Measurements from ENCODE around the gene CDK15. TPM values are rescaled to one million over a fixed set of nuclear protein-coding genes. Genes with fewer than 3 reads are reported as not detected.

Gene CDK15
- total RNA-seq, 1 experiment from 2014 or later: not detected

- H3K36me3 ChIP-seq (ENCODE audit: control insufficient read depth in 1 of 2, insufficient read depth in 2 of 2, low read length in 2 of 2): no peaks in the 10 kb centered on the region
- no peak overlapping the region for H3K27ac ChIP-seq (ENCODE audit: low read depth, low read length)
- no peak overlapping the region for H2AFZ ChIP-seq (ENCODE audit: low read depth, low read length, poor library complexity, severe bottlenecking)
- H3K79me2 ChIP-seq (ENCODE audit: insufficient read depth, low read length): peaks cover 93% of the 10 kb centered on the region
- no peak for TF ChIP-seq YY1 (IDR thresholded peaks at IDR 0.05; ENCODE audit: extremely low read depth, insufficient replicate concordance, low read depth, low read length)
- TF ChIP-seq ATF3 (IDR thresholded peaks at IDR 0.05): no peak
- no peak for TF ChIP-seq POLR2A (IDR thresholded peaks at IDR 0.05; ENCODE audit: borderline replicate concordance, extremely low read depth, insufficient read depth, insufficient read length)
- no peak for TF ChIP-seq FOSL1 (IDR thresholded peaks at IDR 0.05; ENCODE audit: low read depth)
- TF ChIP-seq POLR2AphosphoS5 (IDR thresholded peaks at IDR 0.05; ENCODE audit: low read depth, low read length): no peak
- TF ChIP-seq CTCF (IDR thresholded peaks at IDR 0.05 in 2 of 3, conservative IDR thresholded peaks at IDR 0.05 in 1 of 3; ENCODE audit: borderline replicate concordance in 1 of 3, insufficient read depth in 1 of 3, low read depth in 2 of 3, low read length in 2 of 3): no peak
- no peak for TF ChIP-seq EZH2phosphoT487 (IDR thresholded peaks at IDR 0.05; ENCODE audit: borderline replicate concordance)
- TF ChIP-seq JUND (IDR thresholded peaks at IDR 0.05): no peak
- no peak for TF ChIP-seq ELF1 (IDR thresholded peaks at IDR 0.05; ENCODE audit: borderline replicate concordance, low read depth)
- TF ChIP-seq SIN3A (IDR thresholded peaks at IDR 0.05; ENCODE audit: low read depth): no peak
- H3K9ac ChIP-seq (ENCODE audit: low read length): no peak overlapping the region
- ATAC-seq (no peak), DNase-seq (ENCODE audit: low read depth, low spot score) (no peak)
- H3K4me3 ChIP-seq (replicated peaks in 1 of 2; ENCODE audit: low read depth in 1 of 2, low read length in 2 of 2): no peak overlapping the region
- intact Hi-C loops (cut with micrococcal nuclease): no loop called here
- H4K20me1 ChIP-seq (ENCODE audit: insufficient read depth): no peaks in the 10 kb centered on the region; the same call in 1 of the 2 replicates
- no peaks in the 10 kb centered on the region for H3K9me3 ChIP-seq (ENCODE audit: control insufficient read depth in 1 of 2, insufficient read depth in 1 of 2, low read depth in 1 of 2, low read length in 2 of 2)
- RAD21 ChIA-PET (ENCODE audit: low non-redundant PET in 1 of 2, low total read pairs in 2 of 2, uncharacterized antibody in 2 of 2, unreplicated experiment in 2 of 2): no interaction called here
- H3K27me3 ChIP-seq (ENCODE audit: insufficient read depth, low read length): no peaks in the 10 kb centered on the region
- no peaks in the 10 kb centered on the region for H3K9me2 ChIP-seq (ENCODE audit: insufficient read depth)
- H3K4me2 ChIP-seq (ENCODE audit: low read length): no peak overlapping the region
- POLR2A ChIA-PET: no interaction called here
- CTCF ChIA-PET: interaction anchor here (1.1 kb wide), 1 partner anchor 542 kb away, joined by 3 read pairs; no protein-coding TSS in a partner anchor
- no TSS peak for BruUV-seq (replicated peaks)
- peaks cover 9 to 20% of the 10 kb centered on the region in 2 experiments for H3K4me1 ChIP-seq (ENCODE audit: control insufficient read depth in 1 of 2, insufficient read depth in 2 of 2, low read length in 2 of 2)
Measured at GRCh38 chr2:201774546-201774945, 31.8 kb upstream of the CDK15 start.

All from HCT116 (cell line).